GM19351 (cell line): ENCODE measurements around the gene L1CAM.

Source experiments
- ATAC-seq: cut with Tn5 transposase; IDR thresholded peaks from one replicate; pipeline ENCODE4 v1.9.1; 2021; ENCODE audit warnings: mild to moderate bottlenecking, moderate library complexity; ENCODE audit not compliant: unreplicated experiment

The L1CAM gene

GRCh38 chrX:153925739-153926551 lies 40.0 kb upstream of the L1CAM start, which contains the start of gene ARHGAP4:
Gene ARHGAP4, minus strand, starts transcription at chrX:153926264. Its CDS starts 62 bp downstream, at chrX:153926202.
- no peak for ATAC-seq

DNA sequence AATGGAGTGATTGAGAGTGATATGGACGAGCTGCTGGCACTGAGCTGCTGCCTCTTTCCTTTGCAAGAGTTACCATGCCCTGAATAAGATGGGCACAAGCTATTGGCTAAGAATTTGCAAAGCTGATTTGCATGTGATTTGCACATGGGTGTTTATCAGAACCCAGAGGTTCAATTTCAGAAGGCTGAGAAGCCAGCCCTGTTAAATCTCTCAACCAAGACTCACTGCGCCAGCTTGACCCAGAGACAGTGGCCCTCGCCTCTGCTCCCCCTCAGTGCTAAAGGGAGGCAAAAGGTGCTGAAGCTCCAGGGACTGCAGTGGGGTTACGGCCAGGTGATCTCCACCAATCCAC lies 39.4 kb upstream of the L1CAM start:
- no peak for ATAC-seq

GRCh38 chrX:153924149-153924861 lies 38.3 kb upstream of the L1CAM start:
- ATAC-seq: no peak

- no peak for ATAC-seq
Measured at GRCh38 chrX:153922932-153923857, 37.2 kb upstream of the L1CAM start.

DNA sequence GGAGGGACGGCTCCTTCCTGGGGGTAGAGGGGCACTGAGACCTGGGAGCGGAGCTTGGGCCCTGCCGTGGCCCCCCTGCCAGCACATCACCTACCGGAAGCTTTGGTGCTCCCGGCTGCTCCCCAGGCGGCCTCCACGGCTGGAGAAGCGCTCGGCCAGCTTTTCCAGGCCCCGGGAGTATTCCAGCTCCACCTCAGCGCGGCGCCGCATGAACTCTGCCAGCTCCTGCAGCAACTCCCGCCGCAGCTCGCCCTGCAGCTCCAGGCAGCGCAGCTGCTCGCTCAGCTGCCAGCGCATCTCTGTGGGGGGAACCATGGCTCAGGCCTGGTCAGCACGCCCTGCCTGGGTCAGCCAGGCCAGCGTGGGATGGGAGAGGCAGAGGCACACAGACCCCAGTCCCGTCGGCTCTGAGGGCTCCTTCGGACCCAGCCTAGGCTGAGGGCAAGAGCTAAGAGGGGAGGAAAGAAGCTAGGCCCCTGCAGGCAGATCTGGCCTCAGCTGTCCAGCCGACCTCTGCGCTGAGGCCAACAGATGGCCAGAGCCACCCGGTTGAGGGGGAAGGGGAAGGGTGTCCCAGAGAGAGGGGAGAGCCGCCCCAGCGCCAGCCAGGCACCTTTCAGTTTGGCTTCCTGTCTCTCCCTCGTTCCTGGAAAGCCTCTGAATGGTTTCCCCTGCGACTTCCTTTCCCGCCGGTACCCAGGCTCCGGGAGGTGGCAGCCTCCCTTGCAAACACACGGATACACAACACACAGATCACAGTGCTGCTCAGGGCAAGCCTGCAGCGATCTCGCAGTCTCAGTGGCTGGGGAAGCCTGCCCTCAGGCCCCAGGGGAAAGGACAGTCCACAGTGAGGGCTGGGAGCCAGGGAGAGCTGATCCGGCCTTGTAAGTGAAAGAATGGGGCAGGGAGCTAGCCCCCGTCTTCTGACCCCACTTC lies 35.8 kb upstream of the L1CAM start:
- ATAC-seq: no peak

- no peak for ATAC-seq
Measured at GRCh38 chrX:153921070-153921469, 35.1 kb upstream of the L1CAM start.

DNA sequence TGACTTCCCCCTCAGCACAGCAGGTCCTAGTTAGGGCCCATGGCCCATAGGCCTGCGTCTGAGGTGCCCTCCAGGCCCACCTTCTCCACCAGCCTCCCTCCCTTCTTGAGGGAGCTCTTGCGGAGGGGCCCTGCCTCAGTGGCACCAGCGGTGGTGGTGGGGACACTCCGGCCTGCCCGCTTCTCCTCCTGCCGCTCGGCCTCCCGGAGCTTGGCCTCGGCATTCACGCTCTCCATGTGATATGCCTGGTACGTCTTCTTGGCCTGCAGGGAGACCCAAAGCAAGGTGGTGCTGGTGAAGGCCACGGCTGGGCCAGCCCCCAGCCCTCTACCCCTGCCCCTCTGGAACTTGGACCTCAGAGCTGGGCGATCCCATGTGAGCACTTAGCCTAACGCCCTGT lies 34.6 kb upstream of the L1CAM start:
- no peak for ATAC-seq

DNA sequence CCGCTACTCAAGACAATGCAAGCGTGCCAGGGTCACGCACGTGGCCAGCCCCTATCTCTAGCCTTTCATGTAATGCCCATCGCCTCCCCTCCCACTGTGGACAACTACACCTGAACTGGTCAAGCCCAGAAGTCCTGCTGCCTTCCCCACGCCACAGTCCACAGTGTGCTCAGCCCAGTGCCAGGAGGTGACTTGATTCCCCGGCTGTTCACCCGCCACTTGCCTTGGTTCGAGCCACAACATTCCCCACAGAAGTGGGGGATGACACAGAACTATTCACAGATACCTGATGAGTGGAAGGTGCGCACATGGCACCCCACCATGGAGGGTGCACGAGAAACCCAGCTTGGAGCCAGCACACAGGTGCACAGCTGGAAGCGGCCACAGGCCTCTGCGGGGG lies 33.3 kb upstream of the L1CAM start:
- no peak for ATAC-seq

DNA sequence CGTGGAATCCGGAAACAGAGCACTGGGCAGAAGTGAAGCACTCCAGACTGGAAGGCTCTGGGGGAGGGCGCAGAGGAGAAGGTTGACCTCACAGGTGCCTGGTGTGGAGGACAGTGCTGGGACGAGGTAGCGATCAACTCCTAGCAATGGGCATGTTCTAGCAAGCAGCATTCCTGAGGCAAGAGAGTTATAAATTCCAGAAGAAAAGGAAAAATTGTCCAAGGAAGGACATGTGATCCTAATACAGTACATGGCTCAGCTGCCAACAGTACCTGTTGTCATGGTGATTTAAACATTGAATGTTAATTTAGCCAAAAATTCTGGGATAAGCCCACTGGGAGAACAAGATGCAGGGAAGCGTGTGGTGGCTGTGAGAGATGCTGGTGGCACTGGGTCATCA lies 31.9 kb upstream of the L1CAM start:
- ATAC-seq: no peak

DNA sequence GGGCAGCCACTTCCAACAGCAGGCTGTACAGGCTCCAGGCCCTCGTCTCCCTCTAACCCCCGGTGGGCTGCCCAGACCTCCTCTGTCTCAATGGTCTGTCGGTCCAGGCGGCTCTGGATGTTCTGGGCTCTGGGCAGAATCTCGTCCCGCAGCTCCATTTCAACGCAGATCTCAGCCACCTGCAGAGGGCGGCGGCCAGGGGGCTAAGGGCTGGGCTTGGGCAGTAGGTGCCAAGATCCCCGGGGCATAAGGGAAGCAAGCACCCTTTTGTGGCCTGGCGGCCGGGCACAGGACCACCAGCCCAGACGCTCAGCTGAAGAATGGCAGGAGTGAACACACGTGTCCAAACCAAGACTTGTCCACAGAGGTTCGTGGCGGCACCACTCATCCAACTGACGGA lies 27.7 kb upstream of the L1CAM start:
- no peak for ATAC-seq

GRCh38 chrX:153913211-153913610 lies 27.2 kb upstream of the L1CAM start:
- ATAC-seq: no peak

- no peak for ATAC-seq
Measured at GRCh38 chrX:153911798-153912197, 25.8 kb upstream of the L1CAM start.

- no peak for ATAC-seq
Measured at GRCh38 chrX:153910446-153910845, 24.5 kb upstream of the L1CAM start.

GRCh38 chrX:153909980-153910360 lies 24.0 kb upstream of the L1CAM start:
- no peak for ATAC-seq

DNA sequence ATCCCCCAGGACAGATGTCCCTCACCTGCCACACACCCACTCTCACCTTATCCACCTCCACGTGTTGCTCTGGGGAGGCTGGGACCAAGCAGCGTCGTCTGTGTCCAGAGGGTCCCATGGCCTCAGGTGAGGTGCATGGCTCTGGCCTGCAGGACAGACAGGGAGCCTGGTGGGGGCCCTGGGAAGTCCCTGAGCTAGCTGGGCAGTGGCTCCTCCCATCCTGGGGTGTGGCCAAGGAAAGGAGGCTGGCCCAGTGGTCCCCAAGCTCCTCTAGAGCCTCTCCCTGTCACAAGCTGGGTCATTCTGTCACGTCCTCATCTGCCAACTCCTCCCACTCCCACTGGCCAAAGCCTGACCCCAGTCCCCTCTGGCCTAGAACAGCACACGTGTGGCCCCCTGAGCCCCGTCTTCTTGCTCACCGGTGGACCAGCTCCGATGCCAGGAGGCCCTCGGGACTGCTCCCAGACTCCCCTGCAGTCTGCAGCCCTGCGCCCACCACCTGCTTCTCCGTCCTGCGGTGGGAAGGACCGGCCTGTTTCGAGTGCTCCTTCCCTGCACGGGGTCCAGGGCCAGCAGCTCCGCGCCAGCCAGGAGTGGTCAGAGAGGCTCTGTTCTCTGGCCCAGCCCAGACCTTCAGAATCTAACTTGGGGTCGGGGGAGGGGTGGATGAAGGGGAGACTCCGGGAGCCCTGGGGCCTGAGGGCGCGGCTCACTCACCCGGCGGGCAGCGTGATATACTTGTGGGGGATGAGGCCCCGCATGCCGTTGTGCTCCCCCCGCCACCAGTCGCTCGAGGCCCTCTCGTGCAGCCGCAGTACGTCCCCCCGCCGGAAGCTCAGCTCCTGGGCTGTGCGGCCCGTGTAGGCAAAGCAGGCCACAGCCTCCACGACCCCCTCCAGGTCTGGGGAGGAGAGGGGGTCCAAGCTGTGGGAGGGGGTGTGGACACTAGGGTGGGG lies 23.3 kb upstream of the L1CAM start:
- ATAC-seq: peak; percentile 61

DNA sequence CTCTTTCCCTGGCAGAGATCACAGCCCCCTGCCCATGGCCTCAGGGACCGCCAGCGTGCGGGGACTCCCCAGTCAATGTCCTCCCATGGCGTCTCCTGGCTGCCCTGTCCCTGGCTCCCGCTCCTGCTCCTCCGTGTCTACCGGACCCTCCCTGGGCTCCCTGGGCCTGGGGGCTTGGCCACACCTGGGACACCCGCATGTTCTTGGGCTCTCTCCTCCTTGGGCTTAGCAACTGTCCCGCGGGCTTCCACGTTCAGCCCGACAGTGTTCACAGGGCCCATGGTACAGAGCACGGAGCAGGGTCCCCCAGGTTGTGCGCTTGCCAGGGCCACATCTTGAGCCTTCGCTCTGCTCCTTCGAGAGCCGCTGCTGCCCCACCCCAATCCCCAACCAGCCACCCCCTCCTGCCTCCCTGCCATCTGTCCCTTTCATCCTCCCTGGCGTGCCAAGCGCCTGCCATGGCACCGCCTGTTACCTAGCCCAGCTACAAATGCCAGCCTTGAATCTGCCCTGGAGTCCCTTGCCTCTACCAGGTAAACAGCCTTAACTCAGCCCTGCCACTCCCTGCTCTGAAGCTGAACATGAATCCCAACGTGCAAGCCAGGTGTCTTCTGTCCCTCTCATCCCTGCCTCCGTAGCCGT lies 22.4 kb upstream of the L1CAM start:
- ATAC-seq: no peak

DNA sequence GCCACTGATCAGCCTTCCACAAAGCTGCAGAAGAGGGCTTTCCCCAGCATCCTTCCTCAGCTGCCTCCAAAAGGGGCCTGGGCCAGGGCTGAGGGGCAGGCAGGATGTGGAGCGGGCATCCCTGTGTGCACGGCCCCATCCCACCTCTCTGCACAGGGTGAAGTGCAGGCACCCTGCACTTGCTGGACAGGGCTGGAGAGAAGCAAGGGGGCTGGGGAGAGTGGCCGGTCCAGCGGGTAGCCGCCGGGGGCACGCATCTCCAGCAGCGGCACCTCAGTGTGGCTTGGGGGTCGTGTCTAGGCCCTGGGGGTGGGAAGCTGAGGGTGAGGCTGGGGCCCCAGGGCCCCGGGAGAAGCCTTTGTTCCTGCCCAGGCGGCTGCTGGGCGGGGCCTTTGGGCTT lies 21.5 kb upstream of the L1CAM start:
- no peak for ATAC-seq

- no peak for ATAC-seq
Measured at GRCh38 chrX:153906126-153906917, 20.3 kb upstream of the L1CAM start.
